Measurements from ENCODE around the gene HTRA1.

Gene HTRA1

DNA sequence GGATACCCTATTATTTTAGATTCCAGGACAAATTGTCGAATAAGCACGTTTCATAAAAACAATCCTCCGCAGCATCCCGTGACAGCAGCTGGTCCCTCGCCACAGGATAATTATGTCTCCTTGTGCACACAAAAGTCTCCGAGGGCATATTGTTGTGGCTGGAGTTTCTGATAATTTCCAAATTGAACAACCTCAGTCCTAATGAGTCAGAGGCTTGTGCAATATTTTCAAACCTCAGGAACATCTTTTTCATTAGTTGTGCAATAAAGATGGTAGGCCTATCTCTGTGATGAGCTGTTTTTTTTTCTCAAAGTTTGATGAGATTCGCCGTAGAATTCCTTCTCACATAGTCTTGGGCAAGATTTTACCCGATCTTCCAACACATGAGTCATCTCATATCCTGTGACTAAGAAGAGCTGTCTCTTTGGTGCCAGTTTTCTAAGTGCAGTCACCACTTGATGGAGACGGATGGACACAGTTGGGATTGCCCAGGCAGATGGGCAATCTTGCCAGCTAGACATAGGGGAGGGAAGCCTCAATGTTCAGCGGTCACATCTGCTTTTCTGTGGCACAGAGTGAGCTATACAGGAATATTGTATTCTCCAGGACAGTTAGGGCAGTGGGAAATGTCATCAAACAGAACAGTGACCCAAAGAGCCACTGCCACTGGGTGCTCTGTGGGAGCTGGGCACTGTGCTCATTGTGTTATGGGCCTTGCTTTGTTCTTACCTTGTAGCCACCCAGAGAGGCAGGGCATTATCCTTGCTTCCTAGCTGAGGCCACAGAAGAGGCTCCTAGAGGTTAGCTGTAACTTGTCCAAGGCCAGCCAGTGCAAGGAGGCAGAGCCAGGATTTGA, 7.8 kb downstream of the HTRA1 start:
- Histone ChIP-seq H3K36me3 (replicated peaks) (no peaks in the 10 kb centered on the region), H3K4me3 (ENCODE audit: low read depth, low read length) (no peak overlapping the region), H3K27ac (peak overlapping the region; percentile 39), H3K27me3 (replicated peaks) (no peaks in the 10 kb centered on the region)
- in situ Hi-C loops (cut with HindIII; ENCODE audit: low pct_ligation_motif_present, low sequenced_read_pairs) = no loop called here
- peak; percentile 89 for DNase-seq
- TF ChIP-seq, protein P1, sequence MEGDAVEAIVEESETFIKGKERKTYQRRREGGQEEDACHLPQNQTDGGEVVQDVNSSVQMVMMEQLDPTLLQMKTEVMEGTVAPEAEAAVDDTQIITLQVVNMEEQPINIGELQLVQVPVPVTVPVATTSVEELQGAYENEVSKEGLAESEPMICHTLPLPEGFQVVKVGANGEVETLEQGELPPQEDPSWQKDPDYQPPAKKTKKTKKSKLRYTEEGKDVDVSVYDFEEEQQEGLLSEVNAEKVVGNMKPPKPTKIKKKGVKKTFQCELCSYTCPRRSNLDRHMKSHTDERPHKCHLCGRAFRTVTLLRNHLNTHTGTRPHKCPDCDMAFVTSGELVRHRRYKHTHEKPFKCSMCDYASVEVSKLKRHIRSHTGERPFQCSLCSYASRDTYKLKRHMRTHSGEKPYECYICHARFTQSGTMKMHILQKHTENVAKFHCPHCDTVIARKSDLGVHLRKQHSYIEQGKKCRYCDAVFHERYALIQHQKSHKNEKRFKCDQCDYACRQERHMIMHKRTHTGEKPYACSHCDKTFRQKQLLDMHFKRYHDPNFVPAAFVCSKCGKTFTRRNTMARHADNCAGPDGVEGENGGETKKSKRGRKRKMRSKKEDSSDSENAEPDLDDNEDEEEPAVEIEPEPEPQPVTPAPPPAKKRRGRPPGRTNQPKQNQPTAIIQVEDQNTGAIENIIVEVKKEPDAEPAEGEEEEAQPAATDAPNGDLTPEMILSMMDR (IDR thresholded peaks at IDR 0.05; ENCODE audit: low read depth, low read length, missing control alignments) = no peak

DNA sequence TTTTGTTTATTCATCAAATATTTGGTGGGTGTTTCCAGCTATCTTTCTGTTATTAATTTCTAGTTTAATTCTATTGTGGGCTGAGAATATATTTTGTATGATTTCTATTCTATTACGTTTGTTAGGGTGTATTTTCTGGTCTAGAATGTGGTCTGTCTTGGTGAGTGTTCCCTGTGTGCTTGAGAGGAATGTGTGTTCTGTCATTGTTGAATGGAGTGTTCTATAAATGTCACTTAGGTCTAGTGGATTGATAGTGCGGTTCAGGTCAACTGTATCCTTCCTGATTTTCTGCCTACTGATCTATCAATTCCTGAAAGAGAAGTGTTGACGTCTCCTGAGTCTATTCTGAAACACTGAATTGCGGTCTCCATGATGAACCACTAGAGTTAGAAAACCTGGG, 8.5 kb downstream of the HTRA1 start:
- TF ChIP-seq, protein P1 (IDR thresholded peaks at IDR 0.05; ENCODE audit: low read depth, low read length, missing control alignments) = no peak
- no peak overlapping the region for H3K27ac ChIP-seq
- in situ Hi-C loops (cut with HindIII; ENCODE audit: low pct_ligation_motif_present, low sequenced_read_pairs) = no loop called here
- H3K36me3 ChIP-seq (replicated peaks) = no peaks in the 10 kb centered on the region
- no peak for DNase-seq
- no peak overlapping the region for H3K4me3 ChIP-seq (ENCODE audit: low read depth, low read length)
- no peaks in the 10 kb centered on the region for H3K27me3 ChIP-seq (replicated peaks)

DNA sequence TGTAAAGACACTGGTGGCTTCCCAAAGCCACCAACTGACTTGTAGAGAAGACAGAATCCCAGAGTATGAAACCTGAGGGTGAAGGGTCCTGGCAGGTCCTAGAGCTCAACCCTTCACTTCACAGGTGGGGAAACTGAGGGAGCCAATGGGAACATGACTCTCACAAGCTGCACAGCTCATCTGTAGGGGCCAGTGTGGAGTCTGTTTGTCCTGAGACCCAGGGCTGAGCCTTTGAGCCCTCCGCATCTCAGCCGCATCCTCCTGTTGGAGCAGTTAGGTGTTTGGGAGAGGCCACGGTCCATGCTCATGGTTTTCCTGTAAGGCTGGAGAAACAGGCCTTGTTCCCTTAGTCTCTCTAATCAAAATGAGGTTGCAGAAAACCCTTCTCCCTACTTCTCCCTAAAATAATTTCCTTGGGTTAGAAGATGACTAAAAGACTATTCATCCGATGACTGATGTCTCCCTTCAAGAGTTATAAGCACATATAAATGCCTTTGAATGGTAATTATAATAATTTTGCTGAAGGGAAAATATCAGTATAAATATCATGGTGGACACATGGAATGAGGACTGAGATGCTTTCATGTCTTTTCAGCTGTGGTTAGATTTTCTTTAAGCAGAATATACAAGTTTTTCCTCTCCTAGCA, 10.3 kb downstream of the HTRA1 start:
- H3K27me3 ChIP-seq (replicated peaks) = no peaks in the 10 kb centered on the region
- H3K27ac ChIP-seq = no peak overlapping the region
- H3K4me3 ChIP-seq (ENCODE audit: low read depth, low read length) = no peak overlapping the region
- no peaks in the 10 kb centered on the region for H3K36me3 ChIP-seq (replicated peaks)
- in situ Hi-C loops (cut with HindIII; ENCODE audit: low pct_ligation_motif_present, low sequenced_read_pairs) = no loop called here
- TF ChIP-seq, protein P1 (IDR thresholded peaks at IDR 0.05; ENCODE audit: low read depth, low read length, missing control alignments) = no peak
- DNase-seq = no peak

DNA sequence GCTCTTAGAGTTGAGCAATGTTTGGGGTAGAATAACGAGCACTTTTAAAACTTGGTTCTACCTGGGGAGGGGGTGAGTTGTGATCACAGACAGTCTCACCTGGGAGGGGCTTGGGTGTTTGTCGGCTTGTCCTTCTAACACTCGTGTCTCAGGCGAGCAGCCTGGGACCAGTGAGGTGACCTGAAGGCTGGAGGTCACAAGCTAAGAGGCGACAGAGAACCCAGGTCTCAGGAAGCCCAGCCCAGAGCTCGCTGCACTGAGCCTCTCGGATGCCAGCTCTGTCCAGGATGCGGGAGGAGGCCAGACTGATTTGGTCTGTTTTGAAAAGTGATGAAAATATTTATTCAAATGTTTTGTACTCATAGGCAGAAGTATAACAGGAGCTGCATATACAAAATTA, 11.8 kb downstream of the HTRA1 start:
- H3K27me3 ChIP-seq (replicated peaks) = no peaks in the 10 kb centered on the region
- TF ChIP-seq, protein P1 (IDR thresholded peaks at IDR 0.05; ENCODE audit: low read depth, low read length, missing control alignments) = no peak
- in situ Hi-C loops (cut with HindIII; ENCODE audit: low pct_ligation_motif_present, low sequenced_read_pairs) = no loop called here
- no peak for DNase-seq
- no peak overlapping the region for H3K4me3 ChIP-seq (ENCODE audit: low read depth, low read length)
- H3K36me3 ChIP-seq (replicated peaks) = no peaks in the 10 kb centered on the region
- no peak overlapping the region for H3K27ac ChIP-seq

DNA sequence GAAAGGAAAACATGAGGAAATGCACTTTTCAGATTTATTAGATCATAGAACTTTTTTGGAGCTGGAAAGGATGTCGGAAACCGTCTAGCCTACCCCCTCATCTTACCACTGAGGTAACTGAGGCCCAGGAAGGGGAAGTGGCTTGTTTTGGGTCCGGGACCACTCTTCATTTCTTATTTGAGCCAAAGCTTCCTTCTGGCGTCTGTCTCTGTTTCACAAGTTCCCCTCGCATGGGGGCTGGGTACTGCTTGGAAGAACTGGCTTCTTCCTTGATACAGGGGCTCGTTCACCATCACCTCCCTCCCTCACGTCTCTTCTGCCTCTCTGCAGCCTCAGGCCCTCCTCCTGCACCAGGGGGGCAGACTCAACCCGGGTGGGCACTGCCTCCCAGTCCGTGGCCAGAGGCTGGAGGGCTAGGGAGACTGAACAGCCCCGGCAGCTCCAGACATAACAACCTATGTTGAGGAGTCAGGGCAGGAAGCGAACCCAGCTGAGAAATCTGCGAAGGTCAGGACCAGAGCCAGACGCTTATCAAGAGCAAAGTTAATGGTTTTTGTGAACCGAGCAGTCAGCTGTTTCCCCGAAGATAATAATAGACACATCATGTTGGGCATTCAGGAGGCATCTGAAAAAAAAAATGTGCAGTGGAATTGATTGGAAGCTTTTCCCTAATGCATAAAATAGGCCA, 12.9 kb downstream of the HTRA1 start:
- no peaks in the 10 kb centered on the region for H3K36me3 ChIP-seq (replicated peaks)
- in situ Hi-C loops (cut with HindIII; ENCODE audit: low pct_ligation_motif_present, low sequenced_read_pairs) = no loop called here
- H3K27me3 ChIP-seq (replicated peaks) = no peaks in the 10 kb centered on the region
- no peak overlapping the region for H3K27ac ChIP-seq
- TF ChIP-seq, protein P1 (IDR thresholded peaks at IDR 0.05; ENCODE audit: low read depth, low read length, missing control alignments) = no peak
- DNase-seq = peak; percentile 61
- no peak overlapping the region for H3K4me3 ChIP-seq (ENCODE audit: low read depth, low read length)

Measured in brain microvascular endothelial cell (primary cell).